OCI-LY1 (cell line): ENCODE measurements around the gene MACROH2A2.

Experiments
- H2AFZ ChIP-seq: fragments of 200-600 bp; sonication (generic), shearing (Covaris generic); 2 replicates; pipeline ENCODE4 v1.6.0; 2014; ENCODE audit warnings: antibody characterized with exemption, mild to moderate bottlenecking, low read length
- H3F3A ChIP-seq: fragments of 200-600 bp; sonication (generic), shearing (Covaris generic); 2 replicates; pipeline ENCODE4 v1.6.0; 2014; ENCODE audit warnings: mild to moderate bottlenecking, antibody characterized with exemption, low read length, moderate library complexity; ENCODE audit not compliant: insufficient read depth
- H3K27ac ChIP-seq: fragments of 200-600 bp; sonication (generic); 2 replicates; pipeline ENCODE4 v1.5.1; 2014; ENCODE audit warnings: low read length, mixed run types, mild to moderate bottlenecking, low read depth; ENCODE audit not compliant: poor library complexity, severe bottlenecking
- H3K27me3 ChIP-seq: fragments of 200-600 bp; sonication (generic); 2 replicates; pipeline ENCODE4 v1.6.0; 2014; ENCODE audit warnings: antibody characterized with exemption, mild to moderate bottlenecking, low read length, moderate library complexity; ENCODE audit not compliant: insufficient read depth
- H3K36me3 ChIP-seq: fragments of 200-600 bp; sonication (generic); 2 replicates; pipeline ENCODE4 v1.6.1; 2014; ENCODE audit warnings: mild to moderate bottlenecking, antibody characterized with exemption, low read length, moderate library complexity, mixed read lengths; ENCODE audit not compliant: insufficient read depth
- H3K4me1 ChIP-seq: fragments of 200-600 bp; sonication (generic); 2 replicates; pipeline ENCODE4 v1.5.1; 2014; ENCODE audit warnings: mild to moderate bottlenecking, low read length, moderate library complexity; ENCODE audit not compliant: insufficient read depth, severe bottlenecking
- H3K4me2 ChIP-seq: fragments of 200-600 bp; sonication (generic), shearing (Covaris generic); 2 replicates; pipeline ENCODE4 v1.6.1; 2014; ENCODE audit warnings: low read length
- H3K4me3 ChIP-seq: fragments of 200-600 bp; sonication (generic); 2 replicates; pipeline ENCODE4 v1.5.1; 2014; ENCODE audit warnings: low read length, low read depth, mild to moderate bottlenecking, mixed read lengths; ENCODE audit not compliant: poor library complexity, severe bottlenecking
- H3K79me2 ChIP-seq: fragments of 200-600 bp; shearing (Covaris generic); 2 replicates; pipeline ENCODE4 v1.6.1; 2016; ENCODE audit warnings: mixed run types, low read length, mixed read lengths; ENCODE audit not compliant: insufficient read depth
- H3K9ac ChIP-seq: fragments of 200-600 bp; sonication (generic), shearing (Covaris generic); 2 replicates; pipeline ENCODE4 v1.6.1; 2014; ENCODE audit warnings: mild to moderate bottlenecking, low read length, mixed read lengths
- H3K9me2 ChIP-seq: fragments of 200-600 bp; sonication (generic), shearing (Covaris generic); 2 replicates; pipeline ENCODE4 v1.6.1; 2014; ENCODE audit warnings: low read depth, mild to moderate bottlenecking, low read length, mixed read lengths
- H3K9me3 ChIP-seq: fragments of 200-600 bp; shearing (Covaris generic); 2 replicates; pipeline ENCODE4 v1.6.1; 2014; ENCODE audit warnings: low read length, mixed read lengths
- H4K20me1 ChIP-seq: fragments of 200-600 bp; sonication (generic), shearing (Covaris generic); 2 replicates; pipeline ENCODE4 v1.6.0; 2016; ENCODE audit warnings: mild to moderate bottlenecking, low read length; ENCODE audit not compliant: insufficient read depth
- EZH2 ChIP-seq: fragments of 200-600 bp; sonication (generic), shearing (Covaris generic); IDR thresholded peaks from 2 replicates; pipeline ENCODE4 v1.8.0; 2017; ENCODE audit warnings: borderline replicate concordance, mixed run types, mild to moderate bottlenecking, antibody characterized with exemption, low read length, moderate library complexity, mixed read lengths
- TF ChIP-seq, protein P1 (sequence below): fragments of 200-600 bp; sonication (generic), shearing (Covaris generic); IDR thresholded peaks from 2 replicates; pipeline ENCODE4 v1.5.1; 2017; ENCODE audit warnings: mild to moderate bottlenecking, antibody characterized with exemption, low read length, moderate library complexity, mixed read lengths

MACROH2A2 gene

DNA sequence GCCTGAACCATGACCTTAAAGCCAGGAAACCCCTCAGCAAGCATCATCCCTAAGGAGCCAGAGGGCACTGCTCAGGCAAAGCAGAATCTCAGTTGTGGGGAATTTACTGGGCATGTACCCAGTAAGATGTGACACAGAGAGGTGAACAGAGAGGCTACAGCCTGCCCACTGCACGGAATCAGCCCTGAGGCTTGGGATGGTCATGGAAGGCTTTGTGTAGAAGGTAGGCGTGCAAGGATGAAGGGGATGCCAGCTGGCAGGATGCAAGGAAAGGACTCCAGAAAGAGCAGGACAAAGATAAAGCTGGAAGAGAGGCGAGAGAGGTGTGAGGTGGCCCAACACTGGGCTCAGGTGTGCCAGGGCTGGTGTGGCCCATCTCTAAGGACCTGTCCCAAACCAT is 82.4 kb downstream of the MACROH2A2 start:
- Histone ChIP-seq H3K4me3 (no peak overlapping the region), H3K27me3 (no peaks in the 10 kb centered on the region), H3K79me2 (0 out of 2 replicates have a peak, but pooled peaks cover 5% of the 10 kb centered on the region), H3K27ac (no peak overlapping the region), H3K9me2 (no peaks in the 10 kb centered on the region), H3K9ac (no peak overlapping the region), H3K36me3 (0 out of 2 replicates have a peak, but pooled peaks cover 5% of the 10 kb centered on the region), H4K20me1 (no peaks in the 10 kb centered on the region), H2AFZ (no peak overlapping the region), H3K4me1 (peaks cover 29% of the 10 kb centered on the region), H3K4me2 (no peak overlapping the region), H3F3A (peaks cover 7% of the 10 kb centered on the region; the same call in 1 of the 2 replicates), H3K9me3 (no peaks in the 10 kb centered on the region)
- TF ChIP-seq EZH2 = no peak
- TF ChIP-seq, protein P1, sequence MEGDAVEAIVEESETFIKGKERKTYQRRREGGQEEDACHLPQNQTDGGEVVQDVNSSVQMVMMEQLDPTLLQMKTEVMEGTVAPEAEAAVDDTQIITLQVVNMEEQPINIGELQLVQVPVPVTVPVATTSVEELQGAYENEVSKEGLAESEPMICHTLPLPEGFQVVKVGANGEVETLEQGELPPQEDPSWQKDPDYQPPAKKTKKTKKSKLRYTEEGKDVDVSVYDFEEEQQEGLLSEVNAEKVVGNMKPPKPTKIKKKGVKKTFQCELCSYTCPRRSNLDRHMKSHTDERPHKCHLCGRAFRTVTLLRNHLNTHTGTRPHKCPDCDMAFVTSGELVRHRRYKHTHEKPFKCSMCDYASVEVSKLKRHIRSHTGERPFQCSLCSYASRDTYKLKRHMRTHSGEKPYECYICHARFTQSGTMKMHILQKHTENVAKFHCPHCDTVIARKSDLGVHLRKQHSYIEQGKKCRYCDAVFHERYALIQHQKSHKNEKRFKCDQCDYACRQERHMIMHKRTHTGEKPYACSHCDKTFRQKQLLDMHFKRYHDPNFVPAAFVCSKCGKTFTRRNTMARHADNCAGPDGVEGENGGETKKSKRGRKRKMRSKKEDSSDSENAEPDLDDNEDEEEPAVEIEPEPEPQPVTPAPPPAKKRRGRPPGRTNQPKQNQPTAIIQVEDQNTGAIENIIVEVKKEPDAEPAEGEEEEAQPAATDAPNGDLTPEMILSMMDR = no peak

DNA sequence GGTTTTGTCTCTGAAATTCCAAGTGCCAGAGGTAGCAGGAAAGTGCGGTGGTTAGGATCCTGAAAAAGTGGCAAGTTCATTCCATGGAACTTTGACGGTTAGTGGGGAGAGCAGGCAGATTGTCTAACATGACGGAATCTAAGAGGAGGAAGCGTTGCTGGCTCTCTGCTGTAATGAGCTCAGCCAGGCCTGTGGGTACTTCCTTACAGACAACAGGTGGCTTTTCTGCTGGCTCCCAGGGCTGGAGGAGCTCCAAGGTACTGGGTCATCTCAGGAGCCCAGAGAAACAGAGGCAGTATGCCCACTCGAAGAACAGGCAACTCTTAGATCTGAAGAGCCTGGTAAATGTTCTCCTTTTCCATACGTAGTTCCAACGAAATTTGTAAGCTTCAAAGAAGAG is 83.0 kb downstream of the MACROH2A2 start:
- peaks cover 24% of the 10 kb centered on the region for H3K4me1 ChIP-seq
- no peaks in the 10 kb centered on the region for H3K27me3 ChIP-seq
- H3K4me3 ChIP-seq = no peak overlapping the region

DNA sequence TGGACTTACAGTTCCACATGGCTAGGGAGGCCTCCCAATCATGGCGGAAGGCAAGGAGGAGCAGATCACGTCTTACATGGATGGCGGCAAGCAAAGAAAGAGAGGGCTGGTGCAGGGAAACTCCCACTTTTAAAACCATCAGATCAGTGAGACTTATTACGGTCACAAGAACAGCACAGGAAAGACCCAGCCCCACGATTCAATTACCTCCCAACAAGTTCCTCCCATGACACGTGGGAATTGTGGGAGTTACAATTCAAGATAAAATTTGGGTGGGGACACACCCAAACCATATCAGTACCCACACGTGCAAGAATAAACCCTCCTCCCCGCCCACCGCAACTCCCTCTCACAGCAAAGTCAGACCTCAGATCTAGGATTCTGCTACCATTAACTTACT is 84.5 kb downstream of the MACROH2A2 start:
- peaks cover 9% of the 10 kb centered on the region for H3K4me1 ChIP-seq
- no peaks in the 10 kb centered on the region for H3K27me3 ChIP-seq
- H3K79me2 ChIP-seq = no peaks in the 10 kb centered on the region
- no peaks in the 10 kb centered on the region for H3K9me2 ChIP-seq
- H3K4me2 ChIP-seq = no peak overlapping the region
- TF ChIP-seq EZH2 = no peak
- TF ChIP-seq, protein P1 = no peak
- H3K27ac ChIP-seq = no peak overlapping the region
- H3K36me3 ChIP-seq = 0 out of 2 replicates have a peak, but pooled peaks cover 5% of the 10 kb centered on the region
- H3K9ac ChIP-seq = no peak overlapping the region
- H4K20me1 ChIP-seq = no peaks in the 10 kb centered on the region
- no peaks in the 10 kb centered on the region for H3K9me3 ChIP-seq
- H3F3A ChIP-seq = 0 out of 2 replicates have a peak, but pooled peaks cover 3% of the 10 kb centered on the region
- H2AFZ ChIP-seq = no peak overlapping the region
- H3K4me3 ChIP-seq = no peak overlapping the region

More for the DNA sequence above, 83.0 kb downstream of the MACROH2A2 start:
- Histone ChIP-seq H4K20me1 (no peaks in the 10 kb centered on the region), H2AFZ (no peak overlapping the region), H3K79me2 (no peaks in the 10 kb centered on the region), H3K4me2 (no peak overlapping the region), H3K9me3 (no peaks in the 10 kb centered on the region), H3K9ac (no peak overlapping the region), H3K9me2 (no peaks in the 10 kb centered on the region), H3K36me3 (0 out of 2 replicates have a peak, but pooled peaks cover 5% of the 10 kb centered on the region), H3K27ac (no peak overlapping the region), H3F3A (peaks cover 3% of the 10 kb centered on the region; the same call in 1 of the 2 replicates)
- no peak for TF ChIP-seq EZH2
- TF ChIP-seq, protein P1 = no peak
